K562 (cell line): ENCODE data around the gene ZDHHC14. TPM values are rescaled to one million over a fixed set of nuclear protein-coding genes. Genes with fewer than 3 reads are reported as not detected.

Experiments used
- ATF7 ChIP-seq: fragments of 450-650 bp; IDR thresholded peaks from 2 replicates; pipeline ENCODE4 v1.7.1; 2014; ENCODE audit warnings: mild to moderate bottlenecking, moderate library complexity
- CHCHD3 ChIP-seq: fragments of 250-450 bp; sonication (Bioruptor Pico); IDR thresholded peaks from 2 replicates; pipeline ENCODE4 v2.1.2; 2022; ENCODE audit warnings: mild to moderate bottlenecking
- CXXC5 ChIP-seq: fragments of 250-450 bp; sonication (Bioruptor Pico); IDR thresholded peaks from 2 replicates; pipeline ENCODE4 v1.8.0; 2022; ENCODE audit warnings: inconsistent platforms, mild to moderate bottlenecking, moderate library complexity
- ESRRB ChIP-seq: fragments of 250-450 bp; sonication (Bioruptor Pico); IDR thresholded peaks from 2 replicates; pipeline ENCODE4 v1.5.0; 2020; ENCODE audit warnings: mild to moderate bottlenecking, moderate library complexity, borderline replicate concordance
- ETV5 ChIP-seq: sonication (generic); formaldehyde crosslinking; IDR thresholded peaks from 2 replicates; pipeline ENCODE4 v1.4.0; 2020; ENCODE audit warnings: low read depth, mild to moderate bottlenecking, missing genetic modification reagents
- FIP1L1 ChIP-seq: fragments of 200-400 bp; formaldehyde crosslinking; IDR thresholded peaks from 2 replicates; pipeline ENCODE4 v1.6.1; 2018; ENCODE audit warnings: mild to moderate bottlenecking, low read depth, low read length; ENCODE audit not compliant: poor library complexity, severe bottlenecking
- FOXM1 ChIP-seq, 2 experiments: fragments of 450-650 bp in 1 of 2; sonication (generic) in 1 of 2; formaldehyde crosslinking in 1 of 2; IDR thresholded peaks; 2 replicates each; pipeline versions ENCODE4 v1.6.1 to v1.9.0; 2017 to 2022; ENCODE audit warnings: low read depth in 2 of 2, mild to moderate bottlenecking in 2 of 2, missing genetic modification reagents in 1 of 2, moderate library complexity in 1 of 2
- IFI16 ChIP-seq: fragments of 250-450 bp; sonication (Bioruptor Pico); IDR thresholded peaks from 2 replicates; pipeline ENCODE4 v2.1.2; 2022; ENCODE audit warnings: mild to moderate bottlenecking, inconsistent platforms
- IRF2 ChIP-seq: sonication (generic); formaldehyde crosslinking; IDR thresholded peaks from 2 replicates; pipeline ENCODE4 v1.8.1; 2022; ENCODE audit warnings: mild to moderate bottlenecking, missing genetic modification reagents
- NEUROD1 ChIP-seq: fragments of 150-350 bp; IDR thresholded peaks from 2 replicates; pipeline ENCODE4 v1.6.1; 2014; ENCODE audit warnings: borderline replicate concordance, low read length, low read depth; ENCODE audit not compliant: partially characterized antibody
- NONO ChIP-seq, 2 experiments: fragments of 200-400 bp in 1 of 2; fragments of 450-650 bp in 1 of 2; formaldehyde crosslinking in 1 of 2; IDR thresholded peaks; 2 replicates each; pipeline ENCODE4 v1.6.1; 2017; ENCODE audit warnings: low read depth in 2 of 2, mild to moderate bottlenecking in 2 of 2, moderate library complexity in 2 of 2, low read length in 1 of 2
- SMARCE1 ChIP-seq: fragments of 450-650 bp; IDR thresholded peaks from 2 replicates; pipeline ENCODE4 v1.7.1; 2016; ENCODE audit warnings: mild to moderate bottlenecking
- STAG1 ChIP-seq: sonication (generic); formaldehyde crosslinking; IDR thresholded peaks from 2 replicates; pipeline ENCODE4 v1.5.0; 2020; ENCODE audit warnings: missing genetic modification reagents, borderline replicate concordance
- ZC3H8 ChIP-seq: fragments of 450-650 bp; IDR thresholded peaks from 2 replicates; pipeline ENCODE4 v1.6.1; 2017
- polyA plus RNA-seq, 8 experiments: library from polyadenylated mRNA; depleted of rRNA in 4 of 8; stranded (reverse) in 5 of 8; unstranded in 3 of 8; fragments of >200 nt; fragmentation: Nextera tagmentation in 2 of 8; fragmentation: Illumina TruSeq in 1 of 8; extraction: Ambion mirVana in 2 of 8; extraction: Trizol in 1 of 8; gene quantifications; 2 replicates each; pipeline versions ENCODE4 v1.2.1 to v1.2.3, GENCODE V29; 2011 to 2014; ENCODE audit warnings: inconsistent platforms in 1 of 8, missing spikeins in 1 of 8
- total RNA-seq, 7 experiments: library from RNA; depleted of rRNA in 6 of 7; stranded (reverse); fragments of >200 nt in 6 of 7; fragmentation: Illumina TruSeq in 2 of 7; extraction: Trizol in 2 of 7; gene quantifications; 2 replicates each; pipeline versions ENCODE4 v1.2.1 to v1.2.3, GENCODE V29; 2011 to 2021; ENCODE audit warnings: low replicate concordance in 1 of 7
- TF ChIP-seq, protein P1 (sequence below): fragments of 250-450 bp; sonication (Bioruptor Pico); IDR thresholded peaks from 2 replicates; pipeline ENCODE4 v1.9.0; 2021; ENCODE audit warnings: mild to moderate bottlenecking, inconsistent platforms
- TF ChIP-seq, protein P2 (sequence below): fragments of 450-650 bp; IDR thresholded peaks from 2 replicates; pipeline ENCODE4 v1.7.1; 2018; ENCODE audit warnings: mild to moderate bottlenecking, low read depth; ENCODE audit not compliant: partially characterized antibody
- TF ChIP-seq, protein P3 (sequence below), 2 experiments: fragments of 450-650 bp; IDR thresholded peaks; 2 replicates each; pipeline ENCODE4 v1.6.1; 2016
- TF ChIP-seq, protein P4 (sequence below): fragments of 250-450 bp; sonication (Bioruptor Pico); IDR thresholded peaks from 2 replicates; pipeline ENCODE4 v1.8.0; 2022; ENCODE audit warnings: moderate library complexity, mild to moderate bottlenecking, inconsistent platforms

The ZDHHC14 gene
- total and polyA plus RNA-seq, 9 of the 15 experiments (the other 6 are each of a cell fraction or from before 2014, with no cell fraction given): 0.92 to 23.1 (median 13.8) TPM

DNA sequence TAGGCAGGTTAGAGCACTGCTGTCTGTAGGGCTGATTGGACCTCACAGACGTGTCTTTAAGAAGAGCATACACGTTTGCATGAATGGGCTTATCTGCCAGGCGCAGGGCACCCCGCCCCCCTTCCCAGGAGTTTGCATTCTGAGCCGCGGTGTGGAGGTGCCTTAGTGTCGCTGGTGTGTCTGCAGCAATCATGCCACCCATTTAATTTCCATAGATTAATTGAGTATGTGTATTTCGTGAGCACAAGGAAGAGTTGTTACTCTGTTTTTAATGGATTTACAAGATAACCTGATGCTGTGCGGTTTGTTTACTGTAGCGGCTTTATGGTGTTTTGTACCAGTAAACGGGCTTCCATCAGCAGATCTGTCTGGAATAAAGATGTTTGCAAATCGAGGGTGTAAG lies 107.7 kb downstream of the ZDHHC14 start (continued):
- TF ChIP-seq, protein P1, sequence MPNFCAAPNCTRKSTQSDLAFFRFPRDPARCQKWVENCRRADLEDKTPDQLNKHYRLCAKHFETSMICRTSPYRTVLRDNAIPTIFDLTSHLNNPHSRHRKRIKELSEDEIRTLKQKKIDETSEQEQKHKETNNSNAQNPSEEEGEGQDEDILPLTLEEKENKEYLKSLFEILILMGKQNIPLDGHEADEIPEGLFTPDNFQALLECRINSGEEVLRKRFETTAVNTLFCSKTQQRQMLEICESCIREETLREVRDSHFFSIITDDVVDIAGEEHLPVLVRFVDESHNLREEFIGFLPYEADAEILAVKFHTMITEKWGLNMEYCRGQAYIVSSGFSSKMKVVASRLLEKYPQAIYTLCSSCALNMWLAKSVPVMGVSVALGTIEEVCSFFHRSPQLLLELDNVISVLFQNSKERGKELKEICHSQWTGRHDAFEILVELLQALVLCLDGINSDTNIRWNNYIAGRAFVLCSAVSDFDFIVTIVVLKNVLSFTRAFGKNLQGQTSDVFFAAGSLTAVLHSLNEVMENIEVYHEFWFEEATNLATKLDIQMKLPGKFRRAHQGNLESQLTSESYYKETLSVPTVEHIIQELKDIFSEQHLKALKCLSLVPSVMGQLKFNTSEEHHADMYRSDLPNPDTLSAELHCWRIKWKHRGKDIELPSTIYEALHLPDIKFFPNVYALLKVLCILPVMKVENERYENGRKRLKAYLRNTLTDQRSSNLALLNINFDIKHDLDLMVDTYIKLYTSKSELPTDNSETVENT: no peak
- TF ChIP-seq CHCHD3: no peak
- TF ChIP-seq FIP1L1: no peak
- TF ChIP-seq ETV5 (CRISPR knock-in tag): 0 out of 2 replicates have a peak, but pooled peaks have one; percentile 25
- TF ChIP-seq NONO (IDR thresholded peaks at IDR 0.05; ENCODE audit: low read depth in 2 of 2, low read length in 1 of 2): no peak
- TF ChIP-seq, protein P2, sequence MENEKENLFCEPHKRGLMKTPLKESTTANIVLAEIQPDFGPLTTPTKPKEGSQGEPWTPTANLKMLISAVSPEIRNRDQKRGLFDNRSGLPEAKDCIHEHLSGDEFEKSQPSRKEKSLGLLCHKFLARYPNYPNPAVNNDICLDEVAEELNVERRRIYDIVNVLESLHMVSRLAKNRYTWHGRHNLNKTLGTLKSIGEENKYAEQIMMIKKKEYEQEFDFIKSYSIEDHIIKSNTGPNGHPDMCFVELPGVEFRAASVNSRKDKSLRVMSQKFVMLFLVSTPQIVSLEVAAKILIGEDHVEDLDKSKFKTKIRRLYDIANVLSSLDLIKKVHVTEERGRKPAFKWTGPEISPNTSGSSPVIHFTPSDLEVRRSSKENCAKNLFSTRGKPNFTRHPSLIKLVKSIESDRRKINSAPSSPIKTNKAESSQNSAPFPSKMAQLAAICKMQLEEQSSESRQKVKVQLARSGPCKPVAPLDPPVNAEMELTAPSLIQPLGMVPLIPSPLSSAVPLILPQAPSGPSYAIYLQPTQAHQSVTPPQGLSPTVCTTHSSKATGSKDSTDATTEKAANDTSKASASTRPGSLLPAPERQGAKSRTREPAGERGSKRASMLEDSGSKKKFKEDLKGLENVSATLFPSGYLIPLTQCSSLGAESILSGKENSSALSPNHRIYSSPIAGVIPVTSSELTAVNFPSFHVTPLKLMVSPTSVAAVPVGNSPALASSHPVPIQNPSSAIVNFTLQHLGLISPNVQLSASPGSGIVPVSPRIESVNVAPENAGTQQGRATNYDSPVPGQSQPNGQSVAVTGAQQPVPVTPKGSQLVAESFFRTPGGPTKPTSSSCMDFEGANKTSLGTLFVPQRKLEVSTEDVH: no peak
- peak; percentile 81 for TF ChIP-seq SMARCE1
- TF ChIP-seq ESRRB (CRISPR knock-in tag): no peak
- TF ChIP-seq IRF2 (CRISPR knock-in tag): no peak
- peak; percentile 39; the same call in 1 of the 2 replicates for TF ChIP-seq FOXM1 (IDR thresholded peaks at IDR 0.05; ENCODE audit: low read depth)
- TF ChIP-seq FOXM1 (CRISPR knock-in tag; IDR thresholded peaks at IDR 0.05; ENCODE audit: low read depth): no peak
- peak; percentile 69 for TF ChIP-seq CXXC5 (CRISPR knock-in tag)
- no peak for TF ChIP-seq ZC3H8
- no peak for TF ChIP-seq IFI16 (CRISPR knock-in tag)
- TF ChIP-seq, protein P3, sequence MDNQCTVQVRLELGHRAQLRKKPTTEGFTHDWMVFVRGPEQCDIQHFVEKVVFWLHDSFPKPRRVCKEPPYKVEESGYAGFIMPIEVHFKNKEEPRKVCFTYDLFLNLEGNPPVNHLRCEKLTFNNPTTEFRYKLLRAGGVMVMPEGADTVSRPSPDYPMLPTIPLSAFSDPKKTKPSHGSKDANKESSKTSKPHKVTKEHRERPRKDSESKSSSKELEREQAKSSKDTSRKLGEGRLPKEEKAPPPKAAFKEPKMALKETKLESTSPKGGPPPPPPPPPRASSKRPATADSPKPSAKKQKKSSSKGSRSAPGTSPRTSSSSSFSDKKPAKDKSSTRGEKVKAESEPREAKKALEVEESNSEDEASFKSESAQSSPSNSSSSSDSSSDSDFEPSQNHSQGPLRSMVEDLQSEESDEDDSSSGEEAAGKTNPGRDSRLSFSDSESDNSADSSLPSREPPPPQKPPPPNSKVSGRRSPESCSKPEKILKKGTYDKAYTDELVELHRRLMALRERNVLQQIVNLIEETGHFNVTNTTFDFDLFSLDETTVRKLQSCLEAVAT (IDR thresholded peaks at IDR 0.05): no peak
- TF ChIP-seq ATF7: 0 out of 2 replicates have a peak, but pooled peaks have one; percentile 44
- TF ChIP-seq, protein P4, sequence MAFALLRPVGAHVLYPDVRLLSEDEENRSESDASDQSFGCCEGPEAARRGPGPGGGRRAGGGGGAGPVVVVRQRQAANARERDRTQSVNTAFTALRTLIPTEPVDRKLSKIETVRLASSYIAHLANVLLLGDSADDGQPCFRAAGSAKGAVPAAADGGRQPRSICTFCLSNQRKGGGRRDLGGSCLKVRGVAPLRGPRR (CRISPR knock-in tag): no peak
- TF ChIP-seq STAG1 (CRISPR knock-in tag): no peak
- peak; percentile 12 for TF ChIP-seq NEUROD1
